ENCODE measurements around the gene MAEA.

MAEA gene

DNA sequence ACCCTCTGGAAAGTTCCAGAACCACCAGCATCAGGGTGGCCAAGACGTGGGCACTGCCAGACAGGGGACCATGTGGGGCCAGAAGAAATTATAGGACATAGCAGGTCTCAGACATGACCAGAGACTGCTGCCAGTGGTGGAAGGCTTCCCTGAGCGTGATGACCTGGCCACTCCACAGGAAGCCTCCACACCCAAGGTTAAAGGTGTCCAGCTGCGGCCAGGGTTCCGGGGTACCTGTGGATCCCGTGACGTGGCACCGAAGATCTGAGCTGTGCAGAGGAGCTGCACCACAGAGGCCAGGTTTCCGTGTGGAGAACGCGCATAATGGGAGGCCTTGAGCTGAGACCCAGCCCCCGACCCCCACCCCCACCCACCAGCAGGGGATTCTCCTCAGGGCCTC lies 24.3 kb upstream of the MAEA start:
- Histone ChIP-seq H3K18ac (ENCODE audit: low read length) (no peak overlapping the region), H2AK5ac (ENCODE audit: low read depth, low read length) (no peak overlapping the region), H4K91ac (ENCODE audit: low read depth, low read length, poor library complexity) (no peak overlapping the region), H4K8ac (ENCODE audit: low read depth, low read length) (no peak overlapping the region), H3K4me2 (ENCODE audit: insufficient read depth, low read length, poor library complexity, severe bottlenecking) (no peak overlapping the region), H3K9ac (ENCODE audit: low read depth, low read length, poor library complexity) (no peak overlapping the region), H3K27me3 (ENCODE audit: control insufficient read depth in 3 of 3, insufficient read depth in 3 of 3, low read depth in 1 of 3, low read length in 3 of 3) (no peaks in the 10 kb centered on the region), H3K9me3 (replicated peaks in 1 of 2; ENCODE audit: control insufficient read depth in 2 of 2, insufficient read depth in 1 of 2, low read depth in 1 of 2, low read length in 2 of 2) (peaks cover 6 to 8% of the 10 kb centered on the region in 2 donors), H3K27ac (replicated peaks; ENCODE audit: low read length) (no peak overlapping the region), H2BK12ac (ENCODE audit: low read length) (no peak overlapping the region), H2AFZ (ENCODE audit: low read length) (no peak overlapping the region), H2BK5ac (ENCODE audit: low read length) (no peak overlapping the region), H3K14ac (ENCODE audit: low read length) (no peak overlapping the region), H2BK15ac (ENCODE audit: low read length) (no peak overlapping the region), H3K36me3 (replicated peaks in 1 of 2; ENCODE audit: control insufficient read depth in 2 of 2, insufficient read depth in 2 of 2, low read length in 2 of 2) (no peaks in the 10 kb centered on the region), H3K4me1 (ENCODE audit: control insufficient read depth in 2 of 2, insufficient read depth in 1 of 2, low read depth in 1 of 2, low read length in 2 of 2) (no peaks in the 10 kb centered on the region), H3K79me1 (ENCODE audit: low read depth, low read length) (no peaks in the 10 kb centered on the region), H3K23ac (ENCODE audit: low read depth, low read length, poor library complexity) (no peak overlapping the region), H2BK120ac (ENCODE audit: low read depth, low read length) (no peak overlapping the region), H3K4ac (ENCODE audit: low read length) (no peak overlapping the region), H3K4me3 (ENCODE audit: low read length in 2 of 2) (no peak overlapping the region)
- no CpG with 5 or more reads among the region's 11 CpGs for WGBS, 2 donors (ENCODE audit: extremely low coverage in 2 of 2, insufficient read length in 2 of 2, insufficient replicate concordance in 1 of 2)
- DNase-seq (ENCODE audit: low spot score): no peak

DNA sequence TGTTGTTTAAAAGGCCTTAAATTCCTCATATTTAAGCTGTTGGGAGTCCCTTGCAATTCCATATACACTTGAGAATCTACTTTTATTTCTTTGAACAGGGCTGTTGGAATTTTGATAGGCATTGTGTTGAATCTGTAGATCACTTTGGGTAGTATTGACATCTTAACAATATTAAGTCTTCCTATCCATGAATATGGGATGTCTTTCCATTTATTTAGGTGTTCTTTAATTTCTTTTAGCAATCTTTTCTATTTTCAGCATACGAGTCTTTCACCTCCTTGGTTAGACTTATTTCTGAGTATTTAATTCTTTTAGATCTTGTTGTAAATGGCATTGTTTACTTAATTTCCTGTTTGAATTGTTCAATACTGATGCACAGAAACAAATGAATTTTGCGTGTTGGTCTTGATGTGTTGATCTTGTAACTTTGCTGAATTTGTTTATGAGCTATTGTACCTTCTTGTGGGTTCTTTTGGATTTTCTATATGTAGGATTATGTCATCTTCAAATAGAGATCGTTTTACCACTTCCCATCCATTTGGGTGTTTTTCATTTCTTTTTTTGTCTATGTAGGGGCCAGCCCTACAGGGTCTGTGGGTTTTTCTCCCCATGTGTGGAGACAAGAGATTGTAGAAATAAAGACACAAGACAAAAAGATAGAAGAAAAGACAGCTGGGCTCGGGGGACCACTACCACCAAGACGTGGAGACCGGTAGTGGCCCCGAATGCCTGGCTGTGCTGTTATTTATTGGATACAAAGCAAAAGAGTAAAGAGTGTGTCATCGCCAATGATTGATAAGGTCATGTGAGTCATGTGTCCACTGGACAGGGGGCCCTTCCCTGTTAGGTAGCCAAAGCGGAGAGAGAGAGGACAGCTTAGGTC lies 22.6 kb upstream of the MAEA start:
- no peaks in the 10 kb centered on the region for H3K36me3 ChIP-seq (replicated peaks in 1 of 2; ENCODE audit: control insufficient read depth in 2 of 2, insufficient read depth in 2 of 2, low read length in 2 of 2)
- no peak overlapping the region for H3K4ac ChIP-seq (ENCODE audit: low read length)
- no peak for DNase-seq (ENCODE audit: low spot score)
- H3K4me3 ChIP-seq (ENCODE audit: low read length in 2 of 2): no peak overlapping the region
- H3K23ac ChIP-seq (ENCODE audit: low read depth, low read length, poor library complexity): no peak overlapping the region
- peaks cover 3 to 6% of the 10 kb centered on the region in 2 donors for H3K9me3 ChIP-seq (replicated peaks in 1 of 2; ENCODE audit: control insufficient read depth in 2 of 2, insufficient read depth in 1 of 2, low read depth in 1 of 2, low read length in 2 of 2)
- no peak overlapping the region for H3K9ac ChIP-seq (ENCODE audit: low read depth, low read length, poor library complexity)
- no peaks in the 10 kb centered on the region for H3K4me1 ChIP-seq (ENCODE audit: control insufficient read depth in 2 of 2, insufficient read depth in 1 of 2, low read depth in 1 of 2, low read length in 2 of 2)
- H3K27me3 ChIP-seq (ENCODE audit: control insufficient read depth in 3 of 3, insufficient read depth in 3 of 3, low read depth in 1 of 3, low read length in 3 of 3): no peaks in the 10 kb centered on the region
- H3K4me2 ChIP-seq (ENCODE audit: insufficient read depth, low read length, poor library complexity, severe bottlenecking): no peak overlapping the region
- no peak overlapping the region for H2BK12ac ChIP-seq (ENCODE audit: low read length)
- no peak overlapping the region for H2BK15ac ChIP-seq (ENCODE audit: low read length)
- H3K79me1 ChIP-seq (ENCODE audit: low read depth, low read length): no peaks in the 10 kb centered on the region
- no peak overlapping the region for H2BK5ac ChIP-seq (ENCODE audit: low read length)
- no peak overlapping the region for H2AK5ac ChIP-seq (ENCODE audit: low read depth, low read length)
- no CpG with 5 or more reads among the region's 9 CpGs for WGBS, 2 donors (ENCODE audit: extremely low coverage in 2 of 2, insufficient read length in 2 of 2, insufficient replicate concordance in 1 of 2)
- H4K91ac ChIP-seq (ENCODE audit: low read depth, low read length, poor library complexity): no peak overlapping the region
- no peak overlapping the region for H4K8ac ChIP-seq (ENCODE audit: low read depth, low read length)
- H3K27ac ChIP-seq (replicated peaks; ENCODE audit: low read length): no peak overlapping the region
- H2AFZ ChIP-seq (ENCODE audit: low read length): no peak overlapping the region
- no peak overlapping the region for H3K14ac ChIP-seq (ENCODE audit: low read length)
- H3K18ac ChIP-seq (ENCODE audit: low read length): no peak overlapping the region
- no peak overlapping the region for H2BK120ac ChIP-seq (ENCODE audit: low read depth, low read length)

DNA sequence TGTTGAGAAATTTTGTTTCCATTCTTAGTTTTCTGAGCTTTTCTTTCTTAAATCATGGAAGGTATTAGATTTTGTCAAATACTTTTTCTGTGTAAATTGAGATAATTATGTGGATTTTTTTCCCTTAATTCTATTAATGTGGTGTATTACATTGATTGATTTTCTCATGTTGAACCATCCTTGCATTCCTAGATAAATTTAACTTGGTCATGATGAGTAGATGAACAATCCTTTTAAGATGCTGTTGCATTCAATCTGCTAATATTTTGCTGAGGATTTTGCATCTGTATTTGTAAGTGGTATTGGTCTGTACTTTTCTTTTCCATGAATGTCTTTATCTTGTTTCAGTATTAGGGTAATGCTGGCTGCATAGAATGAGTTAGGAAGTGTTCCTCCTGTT lies 20.5 kb upstream of the MAEA start:
- Histone ChIP-seq H3K4me1 (ENCODE audit: control insufficient read depth in 2 of 2, insufficient read depth in 1 of 2, low read depth in 1 of 2, low read length in 2 of 2) (no peaks in the 10 kb centered on the region), H3K23ac (ENCODE audit: low read depth, low read length, poor library complexity) (no peak overlapping the region), H3K27ac (replicated peaks; ENCODE audit: low read length) (no peak overlapping the region), H2AFZ (ENCODE audit: low read length) (no peak overlapping the region), H3K18ac (ENCODE audit: low read length) (no peak overlapping the region), H3K9ac (ENCODE audit: low read depth, low read length, poor library complexity) (no peak overlapping the region), H2AK5ac (ENCODE audit: low read depth, low read length) (no peak overlapping the region), H2BK15ac (ENCODE audit: low read length) (no peak overlapping the region), H4K8ac (ENCODE audit: low read depth, low read length) (no peak overlapping the region), H2BK5ac (ENCODE audit: low read length) (no peak overlapping the region), H3K27me3 (ENCODE audit: control insufficient read depth in 3 of 3, insufficient read depth in 3 of 3, low read depth in 1 of 3, low read length in 3 of 3) (no peaks in the 10 kb centered on the region), H3K4ac (ENCODE audit: low read length) (no peak overlapping the region), H4K91ac (ENCODE audit: low read depth, low read length, poor library complexity) (no peak overlapping the region), H3K79me1 (ENCODE audit: low read depth, low read length) (no peaks in the 10 kb centered on the region), H2BK120ac (ENCODE audit: low read depth, low read length) (no peak overlapping the region), H3K4me3 (ENCODE audit: low read length in 2 of 2) (no peak overlapping the region), H3K36me3 (replicated peaks in 1 of 2; ENCODE audit: control insufficient read depth in 2 of 2, insufficient read depth in 2 of 2, low read length in 2 of 2) (no peaks in the 10 kb centered on the region), H2BK12ac (ENCODE audit: low read length) (no peak overlapping the region), H3K9me3 (replicated peaks in 1 of 2; ENCODE audit: control insufficient read depth in 2 of 2, insufficient read depth in 1 of 2, low read depth in 1 of 2, low read length in 2 of 2) (peaks cover 3 to 6% of the 10 kb centered on the region in 2 donors), H3K4me2 (ENCODE audit: insufficient read depth, low read length, poor library complexity, severe bottlenecking) (no peak overlapping the region), H3K14ac (ENCODE audit: low read length) (no peak overlapping the region)
- no peak for DNase-seq (ENCODE audit: low spot score)

DNA sequence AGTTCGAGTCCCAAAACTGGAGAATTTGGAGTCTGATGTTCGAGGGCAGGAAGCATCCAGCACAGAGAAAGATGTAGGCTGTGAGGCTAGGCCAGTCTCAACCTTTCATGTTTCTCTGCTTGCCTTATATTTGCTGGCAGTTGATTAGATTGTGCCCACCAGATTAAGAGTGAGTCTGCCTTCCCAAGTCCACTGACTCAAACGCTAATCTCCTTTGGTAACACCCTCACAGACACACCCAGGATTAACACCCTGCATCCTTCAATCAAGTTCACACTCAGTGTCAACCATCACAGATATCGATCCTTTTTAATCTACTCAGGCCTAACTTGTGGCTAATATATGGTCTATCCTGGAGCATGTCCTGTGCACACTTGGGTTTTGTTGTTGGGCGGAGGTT lies 18.0 kb upstream of the MAEA start:
- H3K9ac ChIP-seq (ENCODE audit: low read depth, low read length, poor library complexity): no peak overlapping the region
- no peak overlapping the region for H2BK5ac ChIP-seq (ENCODE audit: low read length)
- H2AK5ac ChIP-seq (ENCODE audit: low read depth, low read length): no peak overlapping the region
- no peak overlapping the region for H3K4me3 ChIP-seq (ENCODE audit: low read length in 2 of 2)
- no peak overlapping the region for H2BK15ac ChIP-seq (ENCODE audit: low read length)
- H3K27ac ChIP-seq (replicated peaks; ENCODE audit: low read length): no peak overlapping the region
- H3K27me3 ChIP-seq (ENCODE audit: control insufficient read depth in 3 of 3, insufficient read depth in 3 of 3, low read depth in 1 of 3, low read length in 3 of 3): no peaks in the 10 kb centered on the region
- H3K4ac ChIP-seq (ENCODE audit: low read length): no peak overlapping the region
- H2BK12ac ChIP-seq (ENCODE audit: low read length): no peak overlapping the region
- H3K4me1 ChIP-seq (ENCODE audit: control insufficient read depth in 2 of 2, insufficient read depth in 1 of 2, low read depth in 1 of 2, low read length in 2 of 2): no peaks in the 10 kb centered on the region
- peaks cover 0 to 1% of the 10 kb centered on the region in 2 donors for H3K9me3 ChIP-seq (replicated peaks in 1 of 2; ENCODE audit: control insufficient read depth in 2 of 2, insufficient read depth in 1 of 2, low read depth in 1 of 2, low read length in 2 of 2)
- no peak overlapping the region for H3K18ac ChIP-seq (ENCODE audit: low read length)
- no peak overlapping the region for H4K91ac ChIP-seq (ENCODE audit: low read depth, low read length, poor library complexity)
- no peak overlapping the region for H2AFZ ChIP-seq (ENCODE audit: low read length)
- H3K36me3 ChIP-seq (replicated peaks in 1 of 2; ENCODE audit: control insufficient read depth in 2 of 2, insufficient read depth in 2 of 2, low read length in 2 of 2): no peaks in the 10 kb centered on the region
- DNase-seq (ENCODE audit: low spot score): no peak
- H3K79me1 ChIP-seq (ENCODE audit: low read depth, low read length): no peaks in the 10 kb centered on the region
- H4K8ac ChIP-seq (ENCODE audit: low read depth, low read length): no peak overlapping the region
- no peak overlapping the region for H3K23ac ChIP-seq (ENCODE audit: low read depth, low read length, poor library complexity)
- no peak overlapping the region for H3K14ac ChIP-seq (ENCODE audit: low read length)
- no peak overlapping the region for H2BK120ac ChIP-seq (ENCODE audit: low read depth, low read length)
- no CpG with 5 or more reads among the region's 5 CpGs for WGBS, 2 donors (ENCODE audit: extremely low coverage in 2 of 2, insufficient read length in 2 of 2, insufficient replicate concordance in 1 of 2)
- no peak overlapping the region for H3K4me2 ChIP-seq (ENCODE audit: insufficient read depth, low read length, poor library complexity, severe bottlenecking)
